OCI-LY7 (cell line): Measurements from ENCODE around the gene PRKD1.

Experiments used
- EZH2phosphoT487 ChIP-seq: fragments of 200-600 bp; sonication (generic); IDR thresholded peaks from 2 replicates; pipeline ENCODE4 v1.6.1; 2018; ENCODE audit warnings: low read depth, borderline replicate concordance, mild to moderate bottlenecking, mixed run types, antibody characterized with exemption, low read length, moderate library complexity, mixed read lengths
- TF ChIP-seq, protein P1 (sequence below): fragments of 200-600 bp; sonication (generic); conservative IDR thresholded peaks from 2 replicates; pipeline ENCODE4 v1.5.1; 2014; ENCODE audit warnings: mild to moderate bottlenecking, antibody characterized with exemption, low read length, moderate library complexity, mixed read lengths

DNA sequence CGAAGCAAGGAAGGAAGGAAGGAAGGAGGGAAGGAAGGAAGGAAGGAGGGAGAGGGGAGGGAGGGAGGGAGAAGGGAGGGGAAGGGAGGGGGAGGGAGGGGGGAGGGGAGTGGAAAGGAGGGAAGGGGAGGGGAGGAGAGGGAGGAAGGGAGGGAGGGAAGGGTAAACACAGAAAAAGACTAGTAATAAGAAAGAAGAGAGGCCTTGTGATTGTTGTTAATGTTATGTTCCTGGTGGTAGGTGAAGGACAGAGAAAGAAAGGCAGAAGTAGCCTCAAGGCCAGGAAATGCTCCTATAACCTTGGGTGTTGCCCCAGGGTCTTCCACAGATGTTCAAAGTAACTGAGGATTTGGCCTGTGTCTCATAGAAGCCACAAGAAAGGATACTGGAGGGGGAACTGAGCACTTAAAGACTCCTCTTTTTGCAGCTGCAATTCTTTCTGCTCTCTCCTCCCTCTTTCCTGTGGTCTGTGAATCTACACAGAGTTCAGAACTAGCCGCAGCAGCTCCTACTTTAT lies 164.2 kb downstream of the PRKD1 start:
- TF ChIP-seq, protein P1, sequence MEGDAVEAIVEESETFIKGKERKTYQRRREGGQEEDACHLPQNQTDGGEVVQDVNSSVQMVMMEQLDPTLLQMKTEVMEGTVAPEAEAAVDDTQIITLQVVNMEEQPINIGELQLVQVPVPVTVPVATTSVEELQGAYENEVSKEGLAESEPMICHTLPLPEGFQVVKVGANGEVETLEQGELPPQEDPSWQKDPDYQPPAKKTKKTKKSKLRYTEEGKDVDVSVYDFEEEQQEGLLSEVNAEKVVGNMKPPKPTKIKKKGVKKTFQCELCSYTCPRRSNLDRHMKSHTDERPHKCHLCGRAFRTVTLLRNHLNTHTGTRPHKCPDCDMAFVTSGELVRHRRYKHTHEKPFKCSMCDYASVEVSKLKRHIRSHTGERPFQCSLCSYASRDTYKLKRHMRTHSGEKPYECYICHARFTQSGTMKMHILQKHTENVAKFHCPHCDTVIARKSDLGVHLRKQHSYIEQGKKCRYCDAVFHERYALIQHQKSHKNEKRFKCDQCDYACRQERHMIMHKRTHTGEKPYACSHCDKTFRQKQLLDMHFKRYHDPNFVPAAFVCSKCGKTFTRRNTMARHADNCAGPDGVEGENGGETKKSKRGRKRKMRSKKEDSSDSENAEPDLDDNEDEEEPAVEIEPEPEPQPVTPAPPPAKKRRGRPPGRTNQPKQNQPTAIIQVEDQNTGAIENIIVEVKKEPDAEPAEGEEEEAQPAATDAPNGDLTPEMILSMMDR, result no peak
- no peak for TF ChIP-seq EZH2phosphoT487
